CD4-positive, alpha-beta T cell (primary cell): ENCODE measurements around the gene TMEM187. TPM values are rescaled to one million over a fixed set of nuclear protein-coding genes. Genes with fewer than 3 reads are reported as not detected.

ENCODE experiments used
- ATAC-seq: fragments of 200-7000 bp; cut with Tn5 transposase; one replicate; pipeline ENCODE4 v1.10.0; 2022; ENCODE audit warnings: mild to moderate bottlenecking; ENCODE audit not compliant: poor library complexity
- CTCF ChIA-PET: fragments of 350-600 bp; sonication (Branson Sonifier 250); formaldehyde crosslinking; loops from one replicate; lab custom pipeline; 2021; ENCODE audit warnings: antibody characterized with exemption, inconsistent platforms; lab: Charles Lee
- POLR2A ChIA-PET: fragments of 350-600 bp; sonication (Branson Sonifier 250); formaldehyde crosslinking; loops from one replicate; lab custom pipeline; 2021; ENCODE audit warnings: antibody characterized with exemption, inconsistent platforms; lab: Charles Lee
- DNase-seq, 14 experiments: peaks; one replicate each; pipeline ENCODE4 v3.0.0-alpha.2; 2013 to 2020; ENCODE audit warnings: mixed read lengths in 2 of 14
- H3K27ac ChIP-seq, 2 donors: one replicate each; pipeline versions ENCODE4 v1.5.1 to v1.7.0; 2013; ENCODE audit warnings: low read length in 2 of 2, low read depth in 1 of 2, mild to moderate bottlenecking in 1 of 2
- H3K27me3 ChIP-seq, 2 experiments: 1 replicate in 1 of 2; 2 replicates in 1 of 2; pipeline versions ENCODE4 v1.6.1 to v1.7.0; 2013; ENCODE audit warnings: low read length in 2 of 2, control low read depth in 1 of 2, mild to moderate bottlenecking in 1 of 2, moderate library complexity in 1 of 2; ENCODE audit not compliant: insufficient read depth in 2 of 2, control insufficient read depth in 1 of 2
- H3K36me3 ChIP-seq: one replicate; pipeline ENCODE4 v1.6.1; 2013; ENCODE audit warnings: low read length, control low read depth; ENCODE audit not compliant: insufficient read depth
- H3K4me1 ChIP-seq: one replicate; pipeline ENCODE4 v1.6.1; 2013; ENCODE audit warnings: low read length, control low read depth; ENCODE audit not compliant: insufficient read depth
- H3K4me3 ChIP-seq: one replicate; pipeline ENCODE4 v1.5.1; 2013; ENCODE audit warnings: mild to moderate bottlenecking, low read length, moderate library complexity
- H3K9me3 ChIP-seq, 2 experiments: 1 replicate in 1 of 2; 2 replicates in 1 of 2; pipeline versions ENCODE4 v1.6.1 to v1.7.0; 2013; ENCODE audit warnings: low read length in 2 of 2, mild to moderate bottlenecking in 2 of 2, control low read depth in 1 of 2, moderate library complexity in 1 of 2; ENCODE audit not compliant: control insufficient read depth in 1 of 2, insufficient read depth in 1 of 2
- H3K27ac Mint-ChIP-seq: one replicate; pipeline ENCODE4 v1.8.0; 2020; ENCODE audit warnings: mixed read lengths
- H3K27me3 Mint-ChIP-seq: one replicate; pipeline ENCODE4 v1.8.0; 2021; ENCODE audit warnings: mixed read lengths
- H3K36me3 Mint-ChIP-seq: one replicate; pipeline ENCODE4 v1.8.0; 2021; ENCODE audit warnings: low read depth, mixed read lengths
- H3K4me1 Mint-ChIP-seq: one replicate; pipeline ENCODE4 v1.8.0; 2021; ENCODE audit warnings: low read depth, mixed read lengths
- H3K4me3 Mint-ChIP-seq: one replicate; pipeline ENCODE4 v1.8.0; 2020; ENCODE audit warnings: mild to moderate bottlenecking, mixed read lengths
- H3K9me3 Mint-ChIP-seq: one replicate; pipeline ENCODE4 v1.8.0; 2020; ENCODE audit warnings: mixed read lengths
- intact Hi-C, 2 experiments: fragments of 100-400 bp; cut with DNase I in 1 of 2; cut with micrococcal nuclease in 1 of 2; formaldehyde crosslinking; loops; one replicate each; pipeline versions ENCODE4 v1.15.1 to v1.9.0; 2023 to 2025; cut with DNase I, micrococcal nuclease
- total RNA-seq, 174 experiments: library from RNA in 2 of 174; stranded (reverse) in 2 of 174; gene quantifications; one replicate each; pipeline ENCODE4 v1.2.3 and lab custom pipeline; 2021 to 2026
- TF ChIP-seq, protein P1 (sequence below): fragments of 200-600 bp; IDR thresholded peaks from one replicate; pipeline ENCODE4 v1.8.0; 2022; ENCODE audit warnings: antibody characterized with exemption, mild to moderate bottlenecking

The TMEM187 gene
- total RNA-seq, 2 experiments from 2014 or later: 1.4 to 2.0 TPM

DNA sequence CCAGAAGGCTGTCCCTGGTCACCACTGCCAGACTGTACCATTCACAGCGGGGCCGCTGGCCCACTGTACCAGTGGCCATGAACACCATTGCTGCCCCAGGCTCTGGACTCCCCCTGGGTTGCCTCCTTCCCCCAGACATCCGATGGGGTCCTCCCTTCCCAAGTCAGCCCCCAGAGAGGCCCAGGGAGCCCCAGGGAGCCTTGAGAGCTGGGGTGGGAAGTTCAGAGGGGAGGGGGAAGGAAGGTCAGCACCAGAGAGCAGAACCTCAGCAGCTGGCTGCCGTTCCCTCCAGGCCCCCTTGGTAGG, 46.0 kb upstream of the TMEM187 start:
- Histone ChIP-seq H3K9me3 (no peaks in the 10 kb centered on the region), H3K27me3 (no peaks in the 10 kb centered on the region), H3K4me3 (peak overlapping the region; percentile 83), H3K36me3 (peaks cover 13% of the 10 kb centered on the region), H3K27ac (peak overlapping the region; percentile 93 to 97), H3K4me1 (peaks cover 64% of the 10 kb centered on the region)
- no peaks in the 10 kb centered on the region for H3K9me3 Mint-ChIP-seq
- H3K27ac Mint-ChIP-seq: peak overlapping the region; percentile 99
- H3K4me3 Mint-ChIP-seq: peak overlapping the region; percentile 93
- peaks cover 57% of the 10 kb centered on the region for H3K36me3 Mint-ChIP-seq
- H3K27me3 Mint-ChIP-seq: no peaks in the 10 kb centered on the region
- ATAC-seq (no peak), DNase-seq (peak in 1 of 14 experiments; percentile 22)
- intact Hi-C loops: loop anchor here in 1 of 2 experiments (2.0 kb wide), 1 partner anchor 132 kb away; the partner anchor contains the start of genes IDH3G and SSR4
- H3K4me1 Mint-ChIP-seq: peaks cover 47% of the 10 kb centered on the region
- CTCF ChIA-PET: interaction anchor here (0.9 to 8.3 kb wide), 3 partner anchors 11 to 22 kb away, joined by 3 to 101 read pairs (median 3); no protein-coding TSS in a partner anchor
- POLR2A ChIA-PET: interaction anchor here (0.9 to 7.2 kb wide), 19 partner anchors 9 to 621 kb away, joined by 3 to 196 read pairs (median 6); partner anchors contain the start of genes AVPR2, HCFC1, IDH3G and IKBKG
- TF ChIP-seq, protein P1, sequence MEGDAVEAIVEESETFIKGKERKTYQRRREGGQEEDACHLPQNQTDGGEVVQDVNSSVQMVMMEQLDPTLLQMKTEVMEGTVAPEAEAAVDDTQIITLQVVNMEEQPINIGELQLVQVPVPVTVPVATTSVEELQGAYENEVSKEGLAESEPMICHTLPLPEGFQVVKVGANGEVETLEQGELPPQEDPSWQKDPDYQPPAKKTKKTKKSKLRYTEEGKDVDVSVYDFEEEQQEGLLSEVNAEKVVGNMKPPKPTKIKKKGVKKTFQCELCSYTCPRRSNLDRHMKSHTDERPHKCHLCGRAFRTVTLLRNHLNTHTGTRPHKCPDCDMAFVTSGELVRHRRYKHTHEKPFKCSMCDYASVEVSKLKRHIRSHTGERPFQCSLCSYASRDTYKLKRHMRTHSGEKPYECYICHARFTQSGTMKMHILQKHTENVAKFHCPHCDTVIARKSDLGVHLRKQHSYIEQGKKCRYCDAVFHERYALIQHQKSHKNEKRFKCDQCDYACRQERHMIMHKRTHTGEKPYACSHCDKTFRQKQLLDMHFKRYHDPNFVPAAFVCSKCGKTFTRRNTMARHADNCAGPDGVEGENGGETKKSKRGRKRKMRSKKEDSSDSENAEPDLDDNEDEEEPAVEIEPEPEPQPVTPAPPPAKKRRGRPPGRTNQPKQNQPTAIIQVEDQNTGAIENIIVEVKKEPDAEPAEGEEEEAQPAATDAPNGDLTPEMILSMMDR: no peak

- peak; percentile 53 to 91 (median 74) for DNase-seq
- Histone ChIP-seq H3K4me1 (peaks cover 61% of the 10 kb centered on the region), H3K27ac (peak overlapping the region; percentile 93 to 97), H3K36me3 (peaks cover 11% of the 10 kb centered on the region), H3K4me3 (peak overlapping the region; percentile 83), H3K27me3 (no peaks in the 10 kb centered on the region), H3K9me3 (no peaks in the 10 kb centered on the region)
- ATAC-seq: peak; percentile 51
- Mint-ChIP-seq H3K36me3 (peaks cover 60% of the 10 kb centered on the region), H3K27ac (peak overlapping the region; percentile 99), H3K9me3 (no peaks in the 10 kb centered on the region), H3K4me3 (peak overlapping the region; percentile 93), H3K27me3 (no peaks in the 10 kb centered on the region), H3K4me1 (peaks cover 49% of the 10 kb centered on the region)
- ChIA-PET CTCF (interaction anchor here (0.9 to 8.3 kb wide), 4 partner anchors 10 to 41 kb away, joined by 3 to 101 read pairs (median 4); no protein-coding TSS in a partner anchor), POLR2A (interaction anchor here (0.6 to 7.2 kb wide), 23 partner anchors 9 to 986 kb away, joined by 3 to 196 read pairs (median 5); partner anchors contain the start of genes AVPR2, HCFC1, IDH3G and IKBKG)
- TF ChIP-seq, protein P1: no peak
- intact Hi-C loops: loop anchor here (1.0 to 2.0 kb wide), 2 partner anchors 40 to 132 kb away; partner anchors contain the start of genes IDH3G (in 1 of the 2) and SSR4 (in 1 of the 2)
Measured at GRCh38 chrX:153926858-153927671, 45.5 kb upstream of the TMEM187 start.

GRCh38 chrX:153927672-153927921, 45.0 kb upstream of the TMEM187 start:
- peaks cover 56% of the 10 kb centered on the region for H3K4me1 ChIP-seq
- Mint-ChIP-seq H3K36me3 (peaks cover 56% of the 10 kb centered on the region), H3K27me3 (no peaks in the 10 kb centered on the region), H3K4me1 (peaks cover 43% of the 10 kb centered on the region), H3K9me3 (no peaks in the 10 kb centered on the region), H3K4me3 (peak overlapping the region; percentile 93), H3K27ac (peak overlapping the region; percentile 99)
- ChIA-PET POLR2A (interaction anchor here (1.0 to 7.2 kb wide), 17 partner anchors 9 to 986 kb away, joined by 3 to 196 read pairs (median 6); partner anchors contain the start of genes AVPR2, HCFC1, IDH3G and IKBKG), CTCF (interaction anchor here (1.4 to 8.3 kb wide), 3 partner anchors 9 to 41 kb away, joined by 3 to 101 read pairs (median 5); no protein-coding TSS in a partner anchor)
- peak overlapping the region; percentile 93 to 97 for H3K27ac ChIP-seq
- DNase-seq (peak in 1 of 14 experiments; percentile 15), ATAC-seq (no peak)
- intact Hi-C loops: loop anchor here (1.0 to 2.0 kb wide), 2 partner anchors 40 to 133 kb away; partner anchors contain the start of genes IDH3G (in 1 of the 2) and SSR4 (in 1 of the 2)
- H3K4me3 ChIP-seq: peak overlapping the region; percentile 83
- no peaks in the 10 kb centered on the region for H3K27me3 ChIP-seq
- TF ChIP-seq, protein P1: no peak
- H3K9me3 ChIP-seq: no peaks in the 10 kb centered on the region
- H3K36me3 ChIP-seq: peaks cover 16% of the 10 kb centered on the region
